Activated CD4-positive, alpha-beta T cell treated with anti-CD3 and anti-CD28 coated beads, Interleukin-2, amount 50 U/mL, for 16 hours (primary cell): ENCODE results near the gene LGI4.

Experiments used
- DNase-seq: peaks from one replicate; pipeline ENCODE4 v3.0.0-alpha.2; 2020

LGI4 gene

GRCh38 chr19:35122687-35123551, 11.9 kb downstream of the LGI4 start:
- no peak for DNase-seq

- no peak for DNase-seq
Measured at GRCh38 chr19:35120898-35121297, 14.0 kb downstream of the LGI4 start.

GRCh38 chr19:35120492-35120891, 14.4 kb downstream of the LGI4 start:
- no peak for DNase-seq

- no peak for DNase-seq
Measured at GRCh38 chr19:35119578-35120155, 15.2 kb downstream of the LGI4 start.

GRCh38 chr19:35119091-35119490, 15.8 kb downstream of the LGI4 start:
- DNase-seq = no peak

GRCh38 chr19:35118268-35119020, 16.4 kb downstream of the LGI4 start:
- no peak for DNase-seq

GRCh38 chr19:35117799-35118198, 17.1 kb downstream of the LGI4 start:
- no peak for DNase-seq

- DNase-seq = no peak
Measured at GRCh38 chr19:35117116-35117515, 17.7 kb downstream of the LGI4 start.

- DNase-seq = no peak
Measured at GRCh38 chr19:35116072-35116801, 18.6 kb downstream of the LGI4 start.

- DNase-seq = no peak
Measured at GRCh38 chr19:35115177-35115951, 19.5 kb downstream of the LGI4 start, which contains the start of gene FXYD3. Gene FXYD3 (plus strand): TSS chr19:35115823. CDS start chr19:35119377, 3,554 bp downstream.

- DNase-seq = peak; percentile 57
Measured at GRCh38 chr19:35114353-35115176, 20.3 kb downstream of the LGI4 start.

- DNase-seq = no peak
Measured at GRCh38 chr19:35112995-35113688, 21.7 kb downstream of the LGI4 start.

GRCh38 chr19:35110974-35111373, 23.9 kb downstream of the LGI4 start:
- DNase-seq = no peak

- DNase-seq = no peak
Measured at GRCh38 chr19:35109395-35110112, 25.3 kb downstream of the LGI4 start.

- no peak for DNase-seq
Measured at GRCh38 chr19:35108730-35109129, 26.1 kb downstream of the LGI4 start.

GRCh38 chr19:35107545-35107944, 27.3 kb downstream of the LGI4 start:
- no peak for DNase-seq

- DNase-seq = no peak
Measured at GRCh38 chr19:35106898-35107541, 27.8 kb downstream of the LGI4 start.

GRCh38 chr19:35106291-35106583, 28.6 kb downstream of the LGI4 start:
- DNase-seq = no peak
